ENCODE data around the gene BPHL.

DNA sequence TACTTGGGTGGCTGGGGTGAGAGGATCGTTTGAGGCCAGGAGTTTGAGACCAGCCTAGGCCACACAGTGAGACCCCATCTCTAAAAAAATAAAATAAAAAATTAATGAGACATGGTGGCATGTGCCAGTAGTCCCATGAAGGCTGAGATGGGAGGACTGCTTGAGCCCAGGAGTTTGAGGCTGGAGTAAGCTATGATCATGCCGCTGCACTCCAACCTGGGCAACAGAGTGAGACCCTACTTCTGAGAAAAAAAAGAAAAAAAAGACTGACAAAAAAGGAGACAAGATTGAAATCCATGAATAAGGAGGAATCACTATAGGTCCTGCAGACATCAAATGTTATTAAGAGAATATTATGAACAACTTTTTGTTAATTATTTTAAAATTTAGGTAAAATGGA, 23.7 kb upstream of the BPHL start:
- TF ChIP-seq CTCF (IDR thresholded peaks at IDR 0.05) (no peak), REST (IDR thresholded peaks at IDR 0.05; ENCODE audit: insufficient read depth in 1 of 2, low read depth in 2 of 2, low read length in 1 of 2) (no peak)

Data from Panc1 (cell line).